ENCODE measurements around the gene CYP4B1.

DNA sequence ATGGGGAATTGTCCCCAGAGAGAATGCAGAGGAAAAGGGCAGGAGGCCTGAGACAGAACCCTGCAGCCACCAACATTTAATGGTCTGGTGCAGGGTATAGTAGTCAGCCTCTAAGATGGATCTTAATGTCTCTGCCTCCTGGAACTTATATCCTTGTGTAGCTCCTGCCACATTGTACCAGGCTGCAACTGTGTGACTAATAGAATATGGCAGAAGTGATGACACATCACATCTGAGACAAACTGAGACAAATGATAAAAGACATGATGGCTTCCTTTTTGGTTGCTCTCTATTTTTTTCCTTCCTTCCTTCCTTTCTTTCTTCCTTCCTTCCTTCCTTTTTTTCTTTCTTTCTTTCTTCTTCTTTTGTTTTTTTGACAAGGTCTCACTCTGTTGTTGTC, 37.1 kb upstream of the CYP4B1 start:
- TF ChIP-seq, protein P1, sequence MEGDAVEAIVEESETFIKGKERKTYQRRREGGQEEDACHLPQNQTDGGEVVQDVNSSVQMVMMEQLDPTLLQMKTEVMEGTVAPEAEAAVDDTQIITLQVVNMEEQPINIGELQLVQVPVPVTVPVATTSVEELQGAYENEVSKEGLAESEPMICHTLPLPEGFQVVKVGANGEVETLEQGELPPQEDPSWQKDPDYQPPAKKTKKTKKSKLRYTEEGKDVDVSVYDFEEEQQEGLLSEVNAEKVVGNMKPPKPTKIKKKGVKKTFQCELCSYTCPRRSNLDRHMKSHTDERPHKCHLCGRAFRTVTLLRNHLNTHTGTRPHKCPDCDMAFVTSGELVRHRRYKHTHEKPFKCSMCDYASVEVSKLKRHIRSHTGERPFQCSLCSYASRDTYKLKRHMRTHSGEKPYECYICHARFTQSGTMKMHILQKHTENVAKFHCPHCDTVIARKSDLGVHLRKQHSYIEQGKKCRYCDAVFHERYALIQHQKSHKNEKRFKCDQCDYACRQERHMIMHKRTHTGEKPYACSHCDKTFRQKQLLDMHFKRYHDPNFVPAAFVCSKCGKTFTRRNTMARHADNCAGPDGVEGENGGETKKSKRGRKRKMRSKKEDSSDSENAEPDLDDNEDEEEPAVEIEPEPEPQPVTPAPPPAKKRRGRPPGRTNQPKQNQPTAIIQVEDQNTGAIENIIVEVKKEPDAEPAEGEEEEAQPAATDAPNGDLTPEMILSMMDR (IDR thresholded peaks at IDR 0.05; ENCODE audit: poor library complexity), result no peak
- TF ChIP-seq EZH2phosphoT487 (IDR thresholded peaks at IDR 0.05; ENCODE audit: low read depth, severe bottlenecking, unreplicated experiment) (no peak), EZH2 (IDR thresholded peaks at IDR 0.05; ENCODE audit: borderline replicate concordance) (no peak)

All from hepatocyte (in vitro differentiated cells).